Measurements from ENCODE around the gene CYP2A7.
A peak's percentile ranks its signal among the peaks of the same experiment; 100 is the strongest.
"Not testable (repeated sequence)": the region's sequence is repeated elsewhere in the genome, so short reads cannot be mapped to it uniquely, and the experiment has no call there.

CYP2A7 gene

GRCh38 chr19:40896843-40897789, 15.1 kb upstream of the CYP2A7 start:
- DNase-seq, result not testable (repeated sequence)

- no peak for DNase-seq
Observed at GRCh38 chr19:40896418-40896796, 14.4 kb upstream of the CYP2A7 start.

- DNase-seq, result no peak
Observed at GRCh38 chr19:40893112-40893511, 11.1 kb upstream of the CYP2A7 start.

- no peak for DNase-seq
Observed at GRCh38 chr19:40889366-40889765, 7.3 kb upstream of the CYP2A7 start.

- no peak for DNase-seq
Observed at GRCh38 chr19:40888191-40888590, 6.2 kb upstream of the CYP2A7 start.

GRCh38 chr19:40884187-40884931, 2.3 kb upstream of the CYP2A7 start:
- DNase-seq, result not testable (repeated sequence)

GRCh38 chr19:40879349-40879748, 2.7 kb downstream of the CYP2A7 start:
- DNase-seq, result not testable (repeated sequence)

GRCh38 chr19:40875526-40875951, 6.5 kb downstream of the CYP2A7 start:
- peak; percentile 84 for DNase-seq

- not testable (repeated sequence) for DNase-seq
Observed at GRCh38 chr19:40874874-40875273, 7.2 kb downstream of the CYP2A7 start.

- not testable (repeated sequence) for DNase-seq
Observed at GRCh38 chr19:40873873-40874272, 8.2 kb downstream of the CYP2A7 start.

- no peak for DNase-seq
Observed at GRCh38 chr19:40872209-40872608, 9.8 kb downstream of the CYP2A7 start.

- no peak for DNase-seq
Observed at GRCh38 chr19:40867701-40868100, 14.3 kb downstream of the CYP2A7 start.

GRCh38 chr19:40864739-40865496, 17.1 kb downstream of the CYP2A7 start:
- DNase-seq, result not testable (repeated sequence)

GRCh38 chr19:40862785-40863184, 19.2 kb downstream of the CYP2A7 start:
- no peak for DNase-seq

- DNase-seq, result no peak
Observed at GRCh38 chr19:40862333-40862732, 19.7 kb downstream of the CYP2A7 start.

- no peak for DNase-seq
Observed at GRCh38 chr19:40858109-40858508, 23.9 kb downstream of the CYP2A7 start.

- DNase-seq, result not testable (repeated sequence)
Observed at GRCh38 chr19:40852467-40853152, 29.4 kb downstream of the CYP2A7 start.

- DNase-seq, result not testable (repeated sequence)
Observed at GRCh38 chr19:40850277-40850676, 31.8 kb downstream of the CYP2A7 start, which contains the start of gene CYP2A6. Gene CYP2A6 (minus strand): TSS chr19:40850447. CDS start chr19:40850426, 21 bp downstream.

GRCh38 chr19:40846722-40847121, 35.3 kb downstream of the CYP2A7 start:
- DNase-seq, result not testable (repeated sequence)

GRCh38 chr19:40843653-40844052, 38.4 kb downstream of the CYP2A7 start:
- peak; percentile 82 for DNase-seq

GRCh38 chr19:40842997-40843652, 38.9 kb downstream of the CYP2A7 start:
- not testable (repeated sequence) for DNase-seq
